HG03095 (cell line): ENCODE data around the gene CASQ2.

Source experiments
- ATAC-seq: cut with Tn5 transposase; IDR thresholded peaks from one replicate; pipeline ENCODE4 v1.9.1; 2021; ENCODE audit warnings: moderate library complexity; ENCODE audit not compliant: unreplicated experiment

Gene CASQ2

GRCh38 chr1:115768549-115768948, at the start of gene CASQ2:
CASQ2 (minus strand) TSS chr1:115768714; CDS start chr1:115768541, 173 bp downstream.
- no peak for ATAC-seq

GRCh38 chr1:115815694-115816093, 47.2 kb upstream of the CASQ2 start:
- ATAC-seq, result no peak

GRCh38 chr1:115814685-115815398, 46.3 kb upstream of the CASQ2 start:
- no peak for ATAC-seq

- ATAC-seq, result no peak
These were observed 45.2 kb upstream of the CASQ2 start for GRCh38 chr1:115813727-115814126.

GRCh38 chr1:115811140-115811828, 42.8 kb upstream of the CASQ2 start:
- no peak for ATAC-seq

GRCh38 chr1:115810609-115811008, 42.1 kb upstream of the CASQ2 start:
- no peak for ATAC-seq

- ATAC-seq, result no peak
These were observed 41.3 kb upstream of the CASQ2 start for GRCh38 chr1:115809847-115810246.

GRCh38 chr1:115809076-115809475, 40.6 kb upstream of the CASQ2 start:
- no peak for ATAC-seq

GRCh38 chr1:115807723-115808122, 39.2 kb upstream of the CASQ2 start:
- no peak for ATAC-seq

- ATAC-seq, result no peak
These were observed 37.1 kb upstream of the CASQ2 start for GRCh38 chr1:115805597-115805996.

- ATAC-seq, result no peak
These were observed 33.9 kb upstream of the CASQ2 start for GRCh38 chr1:115802416-115802815.

- no peak for ATAC-seq
These were observed 29.0 kb upstream of the CASQ2 start for GRCh38 chr1:115797486-115797885.

- no peak for ATAC-seq
These were observed 28.4 kb upstream of the CASQ2 start for GRCh38 chr1:115796897-115797296.

GRCh38 chr1:115796036-115796435, 27.5 kb upstream of the CASQ2 start:
- no peak for ATAC-seq

GRCh38 chr1:115794976-115795639, 26.6 kb upstream of the CASQ2 start:
- no peak for ATAC-seq

GRCh38 chr1:115793162-115793561, 24.6 kb upstream of the CASQ2 start:
- ATAC-seq, result no peak

GRCh38 chr1:115791816-115792215, 23.3 kb upstream of the CASQ2 start:
- ATAC-seq, result no peak

- ATAC-seq, result no peak
These were observed 22.3 kb upstream of the CASQ2 start for GRCh38 chr1:115790846-115791245.

GRCh38 chr1:115790356-115790755, 21.8 kb upstream of the CASQ2 start:
- no peak for ATAC-seq

- ATAC-seq, result no peak
These were observed 14.8 kb upstream of the CASQ2 start for GRCh38 chr1:115783311-115783710.

- ATAC-seq, result no peak
These were observed 14.2 kb upstream of the CASQ2 start for GRCh38 chr1:115782571-115783281.
